Breast epithelium (tissue), 3 donors: ENCODE data around the gene INPP4A.

Experiments
- CTCF ChIP-seq, 3 donors: fragments of 450-650 bp; IDR thresholded peaks; one replicate each; pipeline ENCODE4 v1.5.1; 2016 to 2017; ENCODE audit warnings: antibody characterized with exemption in 3 of 3, mild to moderate bottlenecking in 3 of 3, moderate library complexity in 3 of 3
- POLR2A ChIP-seq: fragments of 450-650 bp; IDR thresholded peaks from one replicate; pipeline ENCODE4 v1.6.1; 2016; ENCODE audit warnings: antibody characterized with exemption, mild to moderate bottlenecking, moderate library complexity
- POLR2AphosphoS5 ChIP-seq, 3 donors: sonication (generic); formaldehyde crosslinking; IDR thresholded peaks; one replicate each; pipeline ENCODE4 v1.6.1; 2017; ENCODE audit warnings: antibody characterized with exemption in 3 of 3

- TF ChIP-seq CTCF (IDR thresholded peaks at IDR 0.05) (no peak), POLR2A (no peak), POLR2AphosphoS5 (IDR thresholded peaks at IDR 0.05) (no peak)
These were observed 22.5 kb downstream of the INPP4A start for GRCh38 chr2:98467082-98467536.
